ENCODE data around the gene MPHOSPH9.

The MPHOSPH9 gene

GRCh38 chr12:123232807-123233504 is at the start of gene MPHOSPH9, which contains the start of gene MTRFR:
Gene MPHOSPH9 (minus strand): TSS chr12:123233141. CDS start chr12:123230364, 2,777 bp downstream.
Gene MTRFR (plus strand): TSS chr12:123233436. CDS start chr12:123253675, 20,239 bp downstream.
- Mint-ChIP-seq H3K36me3 (peaks cover 12 to 27% of the 10 kb centered on the region in 2 donors), H3K27ac (peak within 1 kb of the TSS; percentile 100), H3K9me3 (no peaks in the 10 kb centered on the region)

GRCh38 chr12:123282111-123282510 is 49.2 kb upstream of the MPHOSPH9 start:
- no peak overlapping the region for H3K27ac Mint-ChIP-seq
- ATAC-seq (replicated peaks) (no peak), DNase-seq (no peak)
- H3K9me3 Mint-ChIP-seq: no peaks in the 10 kb centered on the region
- no peaks in the 10 kb centered on the region for H3K36me3 Mint-ChIP-seq
- H3K4me1 Mint-ChIP-seq: peaks cover 6 to 11% of the 10 kb centered on the region in 2 donors
- H3K27me3 Mint-ChIP-seq: no peaks in the 10 kb centered on the region
- H3K4me3 Mint-ChIP-seq: no peak overlapping the region

More at GRCh38 chr12:123232807-123233504, at the start of gene MPHOSPH9, which contains the start of gene MTRFR:
- peaks cover 25 to 64% of the 10 kb centered on the region in 2 donors for H3K4me1 Mint-ChIP-seq
- H3K4me3 Mint-ChIP-seq: peak within 1 kb of the TSS; percentile 95
- peak; percentile 99 for DNase-seq
- no peaks in the 10 kb centered on the region for H3K27me3 Mint-ChIP-seq
- peak; percentile 86 to 92 for ATAC-seq (replicated peaks)

GRCh38 chr12:123280971-123281370 is 48.0 kb upstream of the MPHOSPH9 start:
- H3K4me1 Mint-ChIP-seq: peaks cover 6 to 11% of the 10 kb centered on the region in 2 donors
- no peaks in the 10 kb centered on the region for H3K9me3 Mint-ChIP-seq
- no peaks in the 10 kb centered on the region for H3K27me3 Mint-ChIP-seq
- DNase-seq (no peak), ATAC-seq (replicated peaks) (no peak)
- H3K4me3 Mint-ChIP-seq: no peak overlapping the region
- no peaks in the 10 kb centered on the region for H3K36me3 Mint-ChIP-seq
- H3K27ac Mint-ChIP-seq: no peak overlapping the region

- Mint-ChIP-seq H3K9me3 (no peaks in the 10 kb centered on the region), H3K4me3 (peak overlapping the region; percentile 68 to 78), H3K36me3 (no peaks in the 10 kb centered on the region), H3K4me1 (peaks cover 6 to 11% of the 10 kb centered on the region in 2 donors), H3K27ac (peak overlapping the region; percentile 98), H3K27me3 (no peaks in the 10 kb centered on the region)
- DNase-seq (peak; percentile 48), ATAC-seq (replicated peaks) (peak; percentile 97)
Measured at GRCh38 chr12:123278101-123278627, 45.2 kb upstream of the MPHOSPH9 start.

GRCh38 chr12:123273166-123273565 is 40.2 kb upstream of the MPHOSPH9 start:
- DNase-seq (no peak), ATAC-seq (replicated peaks) (no peak)
- no peaks in the 10 kb centered on the region for H3K27me3 Mint-ChIP-seq
- peak overlapping the region in 1 of 2 donors; percentile 9 for H3K4me3 Mint-ChIP-seq
- peaks cover 18 to 28% of the 10 kb centered on the region in 2 donors for H3K4me1 Mint-ChIP-seq
- peaks cover 0 to 3% of the 10 kb centered on the region in 2 donors for H3K36me3 Mint-ChIP-seq
- H3K9me3 Mint-ChIP-seq: no peaks in the 10 kb centered on the region
- no peak overlapping the region for H3K27ac Mint-ChIP-seq

- DNase-seq (peak; percentile 55), ATAC-seq (replicated peaks) (peak; percentile 70 to 75)
- no peak overlapping the region for H3K4me3 Mint-ChIP-seq
Measured at GRCh38 chr12:123271001-123271668, 38.2 kb upstream of the MPHOSPH9 start.

GRCh38 chr12:123270214-123271000 is 37.5 kb upstream of the MPHOSPH9 start:
- Mint-ChIP-seq H3K27ac (peak overlapping the region; percentile 82), H3K36me3 (peaks cover 2 to 16% of the 10 kb centered on the region in 2 donors), H3K4me1 (peaks cover 20 to 43% of the 10 kb centered on the region in 2 donors), H3K4me3 (peak overlapping the region; percentile 83 to 86), H3K9me3 (no peaks in the 10 kb centered on the region), H3K27me3 (no peaks in the 10 kb centered on the region)
- DNase-seq (no peak), ATAC-seq (replicated peaks) (peak; percentile 12 to 13)

More at GRCh38 chr12:123271001-123271668, 38.2 kb upstream of the MPHOSPH9 start:
- H3K4me1 Mint-ChIP-seq: peaks cover 20 to 38% of the 10 kb centered on the region in 2 donors
- no peaks in the 10 kb centered on the region for H3K9me3 Mint-ChIP-seq
- H3K27ac Mint-ChIP-seq: no peak overlapping the region
- H3K36me3 Mint-ChIP-seq: peaks cover 0 to 10% of the 10 kb centered on the region in 2 donors
- H3K27me3 Mint-ChIP-seq: no peaks in the 10 kb centered on the region

- peak; percentile 15 to 16 for ATAC-seq (replicated peaks)
- H3K4me1 Mint-ChIP-seq: peaks cover 20 to 48% of the 10 kb centered on the region in 2 donors
- DNase-seq: no peak
- H3K36me3 Mint-ChIP-seq: peaks cover 6 to 16% of the 10 kb centered on the region in 2 donors
- peak overlapping the region; percentile 82 for H3K27ac Mint-ChIP-seq
- no peaks in the 10 kb centered on the region for H3K9me3 Mint-ChIP-seq
- peak overlapping the region; percentile 83 to 86 for H3K4me3 Mint-ChIP-seq
- no peaks in the 10 kb centered on the region for H3K27me3 Mint-ChIP-seq
Measured at GRCh38 chr12:123269896-123270213, 36.9 kb upstream of the MPHOSPH9 start.

- Mint-ChIP-seq H3K4me1 (peaks cover 22 to 52% of the 10 kb centered on the region in 2 donors), H3K9me3 (no peaks in the 10 kb centered on the region), H3K4me3 (peak overlapping the region; percentile 83 to 86), H3K27ac (peak overlapping the region; percentile 82), H3K27me3 (no peaks in the 10 kb centered on the region), H3K36me3 (peaks cover 10 to 19% of the 10 kb centered on the region in 2 donors)
- DNase-seq (no peak), ATAC-seq (replicated peaks) (peak; percentile 40 to 41)
Measured at GRCh38 chr12:123269395-123269892, 36.5 kb upstream of the MPHOSPH9 start.

GRCh38 chr12:123268850-123269249 is 35.9 kb upstream of the MPHOSPH9 start:
- H3K9me3 Mint-ChIP-seq: no peaks in the 10 kb centered on the region
- no peak overlapping the region for H3K27ac Mint-ChIP-seq
- ATAC-seq (replicated peaks): no peak
- DNase-seq: no peak
- H3K4me1 Mint-ChIP-seq: peaks cover 23 to 54% of the 10 kb centered on the region in 2 donors
- peaks cover 12 to 20% of the 10 kb centered on the region in 2 donors for H3K36me3 Mint-ChIP-seq
- no peaks in the 10 kb centered on the region for H3K27me3 Mint-ChIP-seq
- H3K4me3 Mint-ChIP-seq: peak overlapping the region; percentile 83 to 86

GRCh38 chr12:123267991-123268843 is 35.3 kb upstream of the MPHOSPH9 start:
- Mint-ChIP-seq H3K27me3 (no peaks in the 10 kb centered on the region), H3K27ac (peak overlapping the region; percentile 70), H3K4me3 (peak overlapping the region; percentile 47 to 69), H3K9me3 (no peaks in the 10 kb centered on the region), H3K36me3 (peaks cover 15 to 26% of the 10 kb centered on the region in 2 donors), H3K4me1 (peaks cover 23 to 54% of the 10 kb centered on the region in 2 donors)
- DNase-seq (no peak), ATAC-seq (replicated peaks) (peak in 1 of 2 donors; percentile 10)

- DNase-seq (no peak), ATAC-seq (replicated peaks) (no peak)
- H3K27ac Mint-ChIP-seq: no peak overlapping the region
- no peak overlapping the region for H3K4me3 Mint-ChIP-seq
- peaks cover 15 to 28% of the 10 kb centered on the region in 2 donors for H3K36me3 Mint-ChIP-seq
- no peaks in the 10 kb centered on the region for H3K27me3 Mint-ChIP-seq
- H3K4me1 Mint-ChIP-seq: peaks cover 23 to 54% of the 10 kb centered on the region in 2 donors
- no peaks in the 10 kb centered on the region for H3K9me3 Mint-ChIP-seq
Measured at GRCh38 chr12:123267335-123267920, 34.5 kb upstream of the MPHOSPH9 start.
